HCT116 (cell line): Measurements from ENCODE around the gene RFPL3.

Experiments used
- POLR2A ChIP-seq: IDR thresholded peaks from 2 replicates; pipeline ENCODE4 v1.7.0; 2011; ENCODE audit warnings: borderline replicate concordance; ENCODE audit not compliant: insufficient read depth, insufficient read length; ENCODE audit errors: extremely low read depth
- SP1 ChIP-seq: IDR thresholded peaks from 2 replicates; pipeline ENCODE4 v1.6.1; 2012; ENCODE audit warnings: low read depth
- TF ChIP-seq, protein P1 (sequence below), 3 experiments: fragments of 200-600 bp in 1 of 3; sonication (generic) in 1 of 3; IDR thresholded peaks in 2 of 3; conservative IDR thresholded peaks in 1 of 3; 2 replicates each; pipeline ENCODE4 v1.5.1; 2012 to 2017; ENCODE audit warnings: low read depth in 2 of 3, low read length in 2 of 3, antibody characterized with exemption in 1 of 3, borderline replicate concordance in 1 of 3, control low read depth in 1 of 3, mild to moderate bottlenecking in 1 of 3, mixed read lengths in 1 of 3, mixed run types in 1 of 3, moderate library complexity in 1 of 3; ENCODE audit not compliant: insufficient read depth in 1 of 3

DNA sequence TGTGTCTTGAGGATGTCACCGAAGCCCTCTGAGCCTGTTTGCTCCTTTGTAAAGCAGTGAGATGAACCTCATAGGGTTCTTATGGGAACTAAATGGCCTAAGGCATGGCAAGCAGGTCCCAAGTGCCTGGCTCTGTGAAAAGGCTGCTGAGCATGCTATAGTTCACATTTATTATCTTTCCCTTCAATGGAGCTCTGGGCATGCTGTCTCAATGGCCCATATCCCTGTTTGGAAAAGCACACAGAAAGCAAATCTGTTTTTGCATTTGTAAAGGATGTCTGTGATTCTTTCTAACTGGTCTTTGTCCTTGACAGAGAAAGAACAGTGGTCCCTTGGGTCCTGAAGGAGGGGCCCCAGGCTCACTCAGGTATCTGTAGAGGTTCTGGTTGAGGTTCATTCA lies 28.0 kb downstream of the RFPL3 start:
- TF ChIP-seq, protein P1, sequence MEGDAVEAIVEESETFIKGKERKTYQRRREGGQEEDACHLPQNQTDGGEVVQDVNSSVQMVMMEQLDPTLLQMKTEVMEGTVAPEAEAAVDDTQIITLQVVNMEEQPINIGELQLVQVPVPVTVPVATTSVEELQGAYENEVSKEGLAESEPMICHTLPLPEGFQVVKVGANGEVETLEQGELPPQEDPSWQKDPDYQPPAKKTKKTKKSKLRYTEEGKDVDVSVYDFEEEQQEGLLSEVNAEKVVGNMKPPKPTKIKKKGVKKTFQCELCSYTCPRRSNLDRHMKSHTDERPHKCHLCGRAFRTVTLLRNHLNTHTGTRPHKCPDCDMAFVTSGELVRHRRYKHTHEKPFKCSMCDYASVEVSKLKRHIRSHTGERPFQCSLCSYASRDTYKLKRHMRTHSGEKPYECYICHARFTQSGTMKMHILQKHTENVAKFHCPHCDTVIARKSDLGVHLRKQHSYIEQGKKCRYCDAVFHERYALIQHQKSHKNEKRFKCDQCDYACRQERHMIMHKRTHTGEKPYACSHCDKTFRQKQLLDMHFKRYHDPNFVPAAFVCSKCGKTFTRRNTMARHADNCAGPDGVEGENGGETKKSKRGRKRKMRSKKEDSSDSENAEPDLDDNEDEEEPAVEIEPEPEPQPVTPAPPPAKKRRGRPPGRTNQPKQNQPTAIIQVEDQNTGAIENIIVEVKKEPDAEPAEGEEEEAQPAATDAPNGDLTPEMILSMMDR (IDR thresholded peaks at IDR 0.05 in 2 of 3, conservative IDR thresholded peaks at IDR 0.05 in 1 of 3; ENCODE audit: borderline replicate concordance in 1 of 3, insufficient read depth in 1 of 3, low read depth in 2 of 3, low read length in 2 of 3) = no peak
- no peak for TF ChIP-seq POLR2A
- TF ChIP-seq SP1 = no peak
